Endothelial cell of umbilical vein (primary cell): ENCODE data around the gene BNC2. TPM values are rescaled to one million over a fixed set of nuclear protein-coding genes. Genes with fewer than 3 reads are reported as not detected.

ENCODE experiments used
- BruUV-seq: library from RNA; stranded (reverse); fragments of 400-500 nt; replicated peaks from 2 replicates; lab custom pipeline; 2021; lab: Mats Ljungman, UMichigan
- CTCF ChIA-PET: fragments of 300-600, 350-600 bp; sonication (Branson Sonifier 250); formaldehyde crosslinking; loops from one replicate; lab custom pipeline; 2021; ENCODE audit warnings: antibody characterized with exemption, inconsistent platforms; lab: Charles Lee
- POLR2A ChIA-PET: fragments of 300-600, 350-600 bp; sonication (Branson Sonifier 250); formaldehyde crosslinking; loops from one replicate; lab custom pipeline; 2021; ENCODE audit warnings: antibody characterized with exemption, inconsistent platforms; lab: Charles Lee
- DNase-seq: peaks from one replicate; pipeline ENCODE4 v3.0.0-alpha.2; 2011; ENCODE audit warnings: low read depth, low spot score
- FAIRE-seq: peaks from 2 replicates; lab custom pipeline; 2011; peaks lifted over from hg19 to GRCh38; lab: Jason Lieb, UNC
- H2AFZ ChIP-seq: 2 replicates; pipeline ENCODE4 v1.6.0; 2012; ENCODE audit warnings: low read depth, low read length, control low read depth, inconsistent platforms
- H3K27ac ChIP-seq: 2 replicates; pipeline ENCODE4 v1.5.1; 2011; ENCODE audit warnings: low read depth, mild to moderate bottlenecking, control low read depth, low read length, moderate library complexity; ENCODE audit not compliant: insufficient read depth
- H3K27me3 ChIP-seq, 2 experiments: 2 replicates each; pipeline versions ENCODE4 v1.6.0 to v1.6.1; 2011; ENCODE audit warnings: low read length in 2 of 2, mixed read lengths in 1 of 2; ENCODE audit not compliant: control insufficient read depth in 2 of 2, insufficient read depth in 2 of 2
- H3K36me3 ChIP-seq, 2 experiments: 2 replicates in 1 of 2; 3 replicates in 1 of 2; pipeline ENCODE4 v1.5.1; 2011; ENCODE audit warnings: low read length in 2 of 2, mild to moderate bottlenecking in 1 of 2, moderate library complexity in 1 of 2; ENCODE audit not compliant: control insufficient read depth in 2 of 2, insufficient read depth in 2 of 2; ENCODE audit errors: extremely low read depth in 1 of 2
- H3K4me1 ChIP-seq: 3 replicates; pipeline ENCODE4 v1.5.1; 2011; ENCODE audit warnings: mild to moderate bottlenecking, low read length; ENCODE audit not compliant: control insufficient read depth, insufficient read depth; ENCODE audit errors: extremely low read depth
- H3K4me2 ChIP-seq: 2 replicates; pipeline ENCODE4 v1.6.1; 2011; ENCODE audit warnings: low read length, control low read depth, mixed read lengths; ENCODE audit not compliant: insufficient read depth
- H3K4me3 ChIP-seq, 3 experiments: fragments of 200-600 bp in 1 of 3; sonication (generic), shearing (Covaris generic) in 1 of 3; replicated peaks in 1 of 3; 2 replicates each; pipeline ENCODE4 v1.5.1; 2011 to 2016; ENCODE audit warnings: control low read depth in 3 of 3, low read length in 3 of 3, mild to moderate bottlenecking in 2 of 3, inconsistent platforms in 1 of 3, low read depth in 1 of 3, moderate library complexity in 1 of 3; ENCODE audit not compliant: insufficient read depth in 1 of 3
- H3K79me2 ChIP-seq: 2 replicates; pipeline ENCODE4 v1.6.0; 2012; ENCODE audit warnings: low read length, inconsistent platforms; ENCODE audit not compliant: control insufficient read depth, insufficient read depth
- H3K9ac ChIP-seq: replicated peaks from 2 replicates; pipeline ENCODE3; 2011; ENCODE audit warnings: low read length, control low read depth; ENCODE audit not compliant: insufficient read depth; ENCODE audit errors: extremely low read depth
- H3K9me1 ChIP-seq: replicated peaks from 3 replicates; pipeline ENCODE4 v1.6.0; 2011; ENCODE audit warnings: mild to moderate bottlenecking, low read length; ENCODE audit not compliant: control insufficient read depth, insufficient read depth; ENCODE audit errors: extremely low read depth
- H3K9me3 ChIP-seq: replicated peaks from 2 replicates; pipeline ENCODE4 v1.5.1; 2012; ENCODE audit warnings: low read length, inconsistent platforms; ENCODE audit not compliant: control insufficient read depth, insufficient read depth
- H4K20me1 ChIP-seq: replicated peaks from 2 replicates; pipeline ENCODE3; 2011; ENCODE audit warnings: mild to moderate bottlenecking, low read length; ENCODE audit not compliant: control insufficient read depth, insufficient read depth; ENCODE audit errors: extremely low read depth
- CTCF ChIP-seq, 2 donors: IDR thresholded peaks; 1 replicate in 1 of 2; 2 replicates in 1 of 2; pipeline ENCODE4 v1.5.1; 2011; ENCODE audit warnings: low read length in 2 of 2, mild to moderate bottlenecking in 2 of 2, moderate library complexity in 2 of 2, control low read depth in 1 of 2, inconsistent platforms in 1 of 2, low read depth in 1 of 2; ENCODE audit not compliant: insufficient read depth in 1 of 2; ENCODE audit errors: extremely low read depth in 1 of 2
- EZH2 ChIP-seq: IDR thresholded peaks from 2 replicates; pipeline ENCODE4 v1.6.1; 2012; ENCODE audit warnings: borderline replicate concordance, low read depth, mild to moderate bottlenecking, moderate library complexity, low read length, inconsistent platforms; ENCODE audit not compliant: severe bottlenecking
- FOS ChIP-seq: IDR thresholded peaks from 2 replicates; pipeline ENCODE4 v1.6.1; 2011; ENCODE audit warnings: mild to moderate bottlenecking, low read length, moderate library complexity, borderline replicate concordance; ENCODE audit not compliant: insufficient read depth
- GATA2 ChIP-seq: IDR thresholded peaks from 2 replicates; pipeline ENCODE4 v1.7.0; 2011; ENCODE audit warnings: low read depth, mild to moderate bottlenecking, moderate library complexity, mixed read lengths, low read length; ENCODE audit not compliant: insufficient read length, insufficient read depth
- JUN ChIP-seq: IDR thresholded peaks from 2 replicates; pipeline ENCODE4 v1.6.1; 2011; ENCODE audit warnings: borderline replicate concordance, low read depth; ENCODE audit not compliant: insufficient read length, insufficient read depth
- MAX ChIP-seq: IDR thresholded peaks from 2 replicates; pipeline ENCODE4 v1.6.1; 2011; ENCODE audit not compliant: insufficient read depth, insufficient read length
- MYC ChIP-seq: IDR thresholded peaks from one replicate; pipeline ENCODE4 v1.6.1; 2011; ENCODE audit warnings: mild to moderate bottlenecking, low read depth, low read length
- POLR2A ChIP-seq: IDR thresholded peaks from 2 replicates; pipeline ENCODE4 v1.6.1; 2012; ENCODE audit warnings: low read depth, mild to moderate bottlenecking, control low read depth, low read length
- POLR2AphosphoS5 ChIP-seq: IDR thresholded peaks from 2 replicates; pipeline ENCODE4 v1.6.1; 2012; ENCODE audit warnings: low read depth, mild to moderate bottlenecking, control low read depth, low read length, moderate library complexity; ENCODE audit not compliant: insufficient read depth
- dilution Hi-C: fragments of 300-500 bp; cut with MboI; formaldehyde crosslinking; loops from one replicate; pipeline ENCODE4 v1.15.0; 2019; ENCODE audit warnings: low sequenced_read_pairs; ENCODE audit not compliant: extremely low pct_ligation_motif_present
- intact Hi-C: fragments of 100-400 bp; cut with micrococcal nuclease; formaldehyde crosslinking; loops from one replicate; pipeline ENCODE4 v1.10.0; 2022
- polyA plus RNA-seq, 4 experiments: library from polyadenylated mRNA; depleted of rRNA in 3 of 4; stranded (reverse) in 3 of 4; unstranded in 1 of 4; fragments of >200 nt; gene quantifications; 2 replicates each; pipeline versions ENCODE4 v1.2.1 to v1.2.3, GENCODE V29; 2011 to 2012; ENCODE audit warnings: missing spikeins in 1 of 4
- total RNA-seq: library from RNA; stranded (reverse); gene quantifications from 2 replicates; pipeline ENCODE4 v1.2.3, GENCODE V29; 2021

BNC2 gene
- total and polyA plus RNA-seq, 2 donors (not counting 3 experiments of a cell fraction or from before 2014, with no cell fraction given), result 12.1 to 34.3 TPM

- H3K4me1 ChIP-seq, result peaks cover 44% of the 10 kb centered on the region
- no peaks in the 10 kb centered on the region for H3K27me3 ChIP-seq
- intact Hi-C loops (loop anchor here (5.0 to 10.0 kb wide), 4 partner anchors 148 to 573 kb away; no protein-coding TSS in a partner anchor), dilution Hi-C loops (no loop called here)
- no peak overlapping the region for H3K4me3 ChIP-seq
- H3K36me3 ChIP-seq, result no peaks in the 10 kb centered on the region
- FAIRE-seq, result no peak
- POLR2A ChIA-PET, result no interaction called here
- no peak for TF ChIP-seq MAX
- no peak for TF ChIP-seq JUN
- TF ChIP-seq POLR2AphosphoS5, result no peak
- no peak for TF ChIP-seq EZH2
- no peak for TF ChIP-seq GATA2
- TF ChIP-seq POLR2A, result no peak
- TF ChIP-seq FOS, result no peak
- TF ChIP-seq CTCF (IDR thresholded peaks at IDR 0.05; ENCODE audit: extremely low read depth in 1 of 2, insufficient read depth in 1 of 2, low read depth in 1 of 2, low read length in 2 of 2), result no peak
- no peak for TF ChIP-seq MYC
- H3K4me2 ChIP-seq, result no peak overlapping the region
- no peaks in the 10 kb centered on the region for H4K20me1 ChIP-seq
- no peaks in the 10 kb centered on the region for H3K79me2 ChIP-seq
- H3K9me3 ChIP-seq, result no peaks in the 10 kb centered on the region
- no peak overlapping the region for H2AFZ ChIP-seq
- BruUV-seq, result no TSS peak
- no peak overlapping the region for H3K27ac ChIP-seq
- DNase-seq, result peak; percentile 25
- no peak overlapping the region for H3K9ac ChIP-seq
- H3K9me1 ChIP-seq, result no peaks in the 10 kb centered on the region
- CTCF ChIA-PET, result interaction anchor here (1.0 to 3.9 kb wide), 8 partner anchors 21 to 532 kb away, joined by 3 to 19 read pairs (median 3); no protein-coding TSS in a partner anchor
Observed at GRCh38 chr9:16725066-16725465, 145.4 kb downstream of the BNC2 start.
